Neural crest cell (in vitro differentiated cells): ENCODE results near the gene ELANE. TPM values are rescaled to one million over a fixed set of nuclear protein-coding genes. Genes with fewer than 3 reads are reported as not detected.

Experiments
- DNase-seq: peaks from one replicate; pipeline ENCODE4 v3.0.0; 2021; ENCODE audit warnings: low read depth, mixed read lengths, low spot score
- H3K27ac Mint-ChIP-seq: one replicate; pipeline ENCODE4 v1.8.0; 2021; ENCODE audit warnings: mild to moderate bottlenecking, mixed read lengths; ENCODE audit not compliant: unreplicated experiment
- H3K27me3 Mint-ChIP-seq: 2 replicates; pipeline ENCODE4 v1.8.0; 2021; ENCODE audit warnings: low read depth, mild to moderate bottlenecking, mixed read lengths
- H3K36me3 Mint-ChIP-seq: 2 replicates; pipeline ENCODE4 v1.8.0; 2021; ENCODE audit warnings: low read depth, mild to moderate bottlenecking, mixed read lengths
- H3K4me1 Mint-ChIP-seq: 2 replicates; pipeline ENCODE4 v1.8.0; 2021; ENCODE audit warnings: mixed read lengths
- H3K4me3 Mint-ChIP-seq: one replicate; pipeline ENCODE4 v1.8.0; 2021; ENCODE audit warnings: mild to moderate bottlenecking, mixed read lengths
- H3K9me3 Mint-ChIP-seq: 2 replicates; pipeline ENCODE4 v1.8.0; 2021; ENCODE audit warnings: mixed read lengths
- total RNA-seq: library from RNA; stranded (reverse); gene quantifications from 2 replicates; pipeline ENCODE4 v1.2.1, GENCODE V29; 2021
- TF ChIP-seq, protein P1 (sequence below): fragments of 200-600 bp; sonication (generic); conservative IDR thresholded peaks from 2 replicates; pipeline ENCODE4 v1.5.0; 2021; ENCODE audit warnings: antibody characterized with exemption, mild to moderate bottlenecking

Gene ELANE
- total RNA-seq, 1 donor from 2014 or later = not detected

DNA sequence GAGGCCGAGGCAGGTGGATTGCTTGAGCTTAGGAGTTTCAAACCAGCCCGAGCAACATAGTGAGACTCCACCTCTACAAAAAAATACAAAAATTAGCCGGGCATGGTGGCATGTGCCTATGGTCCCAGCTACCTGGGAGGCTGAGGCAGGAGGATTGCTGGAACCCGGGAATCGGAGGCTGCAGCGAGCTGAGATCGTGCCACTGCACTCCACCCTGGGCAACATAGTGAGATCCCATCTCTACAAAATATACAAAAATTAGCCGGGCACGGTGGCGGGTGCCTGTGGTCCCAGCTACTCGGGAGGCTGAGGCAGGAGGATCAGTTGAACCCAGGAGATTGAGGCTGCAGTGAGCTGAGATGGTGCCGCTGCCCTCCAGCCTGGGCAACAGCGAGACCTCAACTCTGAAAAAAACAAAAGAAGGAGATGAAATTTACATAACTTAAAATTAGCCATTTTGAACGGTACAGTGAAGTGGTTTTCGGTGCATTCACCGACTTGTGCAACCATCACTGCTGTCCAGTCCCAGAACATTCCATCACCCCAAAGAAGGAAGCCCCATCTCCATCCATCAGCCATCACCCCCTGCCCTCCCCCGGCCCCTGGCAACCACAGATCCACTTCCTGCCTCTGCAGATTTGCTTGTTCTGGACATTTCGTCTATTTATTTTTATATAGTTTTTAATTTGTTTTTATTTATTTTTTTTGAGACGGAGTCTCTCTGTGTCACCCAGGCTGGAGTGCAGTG, 26.0 kb upstream of the ELANE start:
- H3K4me1 Mint-ChIP-seq = no peaks in the 10 kb centered on the region
- H3K27ac Mint-ChIP-seq = no peak overlapping the region
- no peaks in the 10 kb centered on the region for H3K36me3 Mint-ChIP-seq
- TF ChIP-seq, protein P1, sequence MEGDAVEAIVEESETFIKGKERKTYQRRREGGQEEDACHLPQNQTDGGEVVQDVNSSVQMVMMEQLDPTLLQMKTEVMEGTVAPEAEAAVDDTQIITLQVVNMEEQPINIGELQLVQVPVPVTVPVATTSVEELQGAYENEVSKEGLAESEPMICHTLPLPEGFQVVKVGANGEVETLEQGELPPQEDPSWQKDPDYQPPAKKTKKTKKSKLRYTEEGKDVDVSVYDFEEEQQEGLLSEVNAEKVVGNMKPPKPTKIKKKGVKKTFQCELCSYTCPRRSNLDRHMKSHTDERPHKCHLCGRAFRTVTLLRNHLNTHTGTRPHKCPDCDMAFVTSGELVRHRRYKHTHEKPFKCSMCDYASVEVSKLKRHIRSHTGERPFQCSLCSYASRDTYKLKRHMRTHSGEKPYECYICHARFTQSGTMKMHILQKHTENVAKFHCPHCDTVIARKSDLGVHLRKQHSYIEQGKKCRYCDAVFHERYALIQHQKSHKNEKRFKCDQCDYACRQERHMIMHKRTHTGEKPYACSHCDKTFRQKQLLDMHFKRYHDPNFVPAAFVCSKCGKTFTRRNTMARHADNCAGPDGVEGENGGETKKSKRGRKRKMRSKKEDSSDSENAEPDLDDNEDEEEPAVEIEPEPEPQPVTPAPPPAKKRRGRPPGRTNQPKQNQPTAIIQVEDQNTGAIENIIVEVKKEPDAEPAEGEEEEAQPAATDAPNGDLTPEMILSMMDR = no peak
- DNase-seq = no peak
- no peaks in the 10 kb centered on the region for H3K9me3 Mint-ChIP-seq
- H3K27me3 Mint-ChIP-seq = no peaks in the 10 kb centered on the region
- H3K4me3 Mint-ChIP-seq = no peak overlapping the region

DNA sequence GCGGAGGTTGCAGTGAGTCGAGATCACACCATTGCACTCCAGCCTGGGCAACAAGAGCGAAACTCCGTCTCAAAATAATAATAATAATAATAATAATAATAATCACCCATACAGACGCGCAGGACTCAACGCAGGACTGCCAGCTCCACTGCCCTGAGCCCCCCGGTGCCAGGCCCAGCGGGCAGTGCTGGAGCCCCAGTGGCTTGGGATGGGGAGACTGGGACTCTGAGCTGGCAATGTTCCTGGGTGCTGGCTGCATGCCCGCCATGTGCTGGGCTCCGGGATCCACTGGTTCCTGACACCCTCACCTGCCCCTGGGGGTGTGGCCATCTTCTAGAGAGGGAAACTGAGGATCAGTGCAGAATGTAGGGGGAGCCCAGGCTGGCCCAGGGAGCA, 24.8 kb upstream of the ELANE start:
- H3K27me3 Mint-ChIP-seq = no peaks in the 10 kb centered on the region
- H3K27ac Mint-ChIP-seq = no peak overlapping the region

DNA sequence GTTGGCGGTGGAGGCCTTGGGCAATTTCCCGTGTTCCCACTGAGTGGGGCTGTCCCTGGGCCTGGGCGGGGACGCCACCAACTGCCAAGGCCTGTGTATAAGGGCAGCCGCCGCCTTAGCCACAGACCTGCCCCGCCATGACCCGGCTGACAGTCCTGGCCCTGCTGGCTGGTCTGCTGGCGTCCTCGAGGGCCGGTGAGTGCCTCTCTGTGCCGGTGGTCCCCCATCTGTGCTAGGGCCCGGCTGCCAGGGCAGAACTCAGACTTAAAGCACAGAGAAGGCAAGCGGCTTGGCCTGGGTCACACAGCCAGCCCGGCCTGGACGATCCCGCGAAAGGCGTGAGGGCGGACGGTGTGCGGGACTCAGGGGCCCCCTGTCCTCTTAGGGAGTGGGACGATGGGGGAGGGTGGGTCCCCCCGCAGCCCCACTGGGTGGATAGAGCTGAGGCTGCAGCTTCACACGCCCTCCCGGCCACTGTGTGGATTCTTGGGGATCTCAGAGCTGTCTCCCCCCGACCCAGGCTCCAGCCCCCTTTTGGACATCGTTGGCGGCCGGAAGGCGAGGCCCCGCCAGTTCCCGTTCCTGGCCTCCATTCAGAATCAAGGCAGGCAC, 24.3 kb upstream of the ELANE start, which contains the start of gene AZU1:
AZU1 (plus strand) TSS at position 128 of the 612 bp plus-strand sequence; CDS start at position 138, 10 bp downstream.
- TF ChIP-seq, protein P1 = no peak
- Mint-ChIP-seq H3K27ac (no peak within 1 kb of the TSS), H3K4me3 (no peak within 1 kb of the TSS), H3K9me3 (no peaks in the 10 kb centered on the region), H3K4me1 (no peaks in the 10 kb centered on the region), H3K27me3 (no peaks in the 10 kb centered on the region), H3K36me3 (no peaks in the 10 kb centered on the region)
- no peak for DNase-seq

More for the DNA sequence above, 24.8 kb upstream of the ELANE start:
- no peaks in the 10 kb centered on the region for H3K36me3 Mint-ChIP-seq
- H3K4me3 Mint-ChIP-seq = no peak overlapping the region
- H3K4me1 Mint-ChIP-seq = no peaks in the 10 kb centered on the region
- no peak for DNase-seq
- TF ChIP-seq, protein P1 = no peak
- H3K9me3 Mint-ChIP-seq = no peaks in the 10 kb centered on the region

DNA sequence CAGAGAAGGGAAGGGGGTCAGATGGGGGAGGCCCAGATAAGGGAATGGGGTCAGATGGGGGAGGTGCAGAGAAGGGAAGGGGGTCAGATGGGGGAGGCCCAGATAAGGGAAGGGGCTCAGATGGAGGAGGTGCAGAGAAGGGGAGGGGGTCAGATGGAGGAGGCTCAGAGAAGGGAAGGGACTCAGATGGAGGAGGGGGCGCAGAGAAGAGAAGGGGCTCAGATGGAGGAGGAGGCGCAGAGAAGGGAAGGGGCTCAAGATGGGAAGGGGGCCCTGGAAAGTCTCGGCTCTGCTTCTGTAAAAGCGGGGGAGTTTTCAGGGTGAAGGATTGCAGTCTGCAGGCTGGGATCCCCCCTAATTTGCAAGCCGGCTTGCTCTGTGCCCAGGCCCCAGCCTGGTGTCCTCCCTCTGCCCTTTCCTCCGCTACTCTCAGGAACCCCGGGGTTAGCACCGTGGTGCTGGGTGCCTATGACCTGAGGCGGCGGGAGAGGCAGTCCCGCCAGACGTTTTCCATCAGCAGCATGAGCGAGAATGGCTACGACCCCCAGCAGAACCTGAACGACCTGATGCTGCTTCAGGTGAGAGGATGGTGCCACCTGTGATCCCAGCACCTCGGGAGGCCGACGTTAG, 22.9 kb upstream of the ELANE start:
- Mint-ChIP-seq H3K4me1 (no peaks in the 10 kb centered on the region), H3K4me3 (no peak overlapping the region), H3K36me3 (no peaks in the 10 kb centered on the region), H3K27me3 (no peaks in the 10 kb centered on the region), H3K9me3 (no peaks in the 10 kb centered on the region), H3K27ac (no peak overlapping the region)
- TF ChIP-seq, protein P1 = no peak
- DNase-seq = no peak

DNA sequence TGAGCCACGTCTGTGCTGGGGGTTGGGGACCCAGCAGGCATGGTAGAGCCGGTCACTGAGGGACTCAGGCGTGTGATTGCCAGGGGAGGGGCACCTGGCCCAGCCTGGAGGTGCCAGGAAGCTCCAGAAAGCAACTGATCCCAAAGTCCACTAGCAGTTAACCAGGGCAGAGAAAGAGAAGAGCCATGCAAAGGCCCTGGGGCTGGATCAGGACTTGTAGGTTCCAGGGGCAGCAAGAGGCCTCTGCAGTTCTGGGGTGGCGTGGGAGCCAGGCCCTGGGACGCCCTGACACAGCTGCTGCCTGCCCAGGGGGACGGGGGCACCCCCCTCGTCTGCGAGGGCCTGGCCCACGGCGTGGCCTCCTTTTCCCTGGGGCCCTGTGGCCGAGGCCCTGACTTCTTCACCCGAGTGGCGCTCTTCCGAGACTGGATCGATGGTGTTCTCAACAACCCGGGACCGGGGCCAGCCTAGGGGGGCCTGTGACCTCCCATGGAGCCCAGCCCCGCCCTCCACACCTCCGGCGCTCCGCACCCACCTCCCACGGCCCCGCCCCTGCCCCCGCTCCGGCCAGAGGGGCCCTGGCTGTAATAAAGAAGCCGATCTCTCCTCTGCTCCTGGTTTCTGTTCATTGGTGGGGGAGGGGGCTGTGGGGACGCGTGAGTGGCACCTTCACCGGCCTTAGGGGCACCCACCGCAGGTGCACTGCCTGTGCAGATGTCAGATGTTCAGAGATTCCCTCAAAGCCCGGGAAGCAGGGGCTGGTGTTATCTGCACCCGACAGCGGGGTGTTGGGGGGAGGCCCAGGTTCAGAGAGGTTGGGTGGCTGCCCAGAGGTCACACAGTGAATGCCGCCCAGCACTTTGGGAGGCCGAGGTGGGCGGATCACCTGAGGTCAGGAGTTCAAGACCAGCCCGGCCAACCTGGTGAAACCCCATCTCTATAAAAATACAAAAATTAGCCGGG, 20.4 kb upstream of the ELANE start:
- no peak for DNase-seq
- Mint-ChIP-seq H3K36me3 (no peaks in the 10 kb centered on the region), H3K9me3 (no peaks in the 10 kb centered on the region), H3K27me3 (no peaks in the 10 kb centered on the region), H3K4me3 (no peak overlapping the region), H3K4me1 (peaks cover 8% of the 10 kb centered on the region), H3K27ac (no peak overlapping the region)
- TF ChIP-seq, protein P1 = no peak
